ENCODE results near the gene NCMAP. TPM values are rescaled to one million over a fixed set of nuclear protein-coding genes. Genes with fewer than 3 reads are reported as not detected.

The NCMAP gene
- total RNA-seq, 1 donor from 2014 or later, result 0.25 TPM

- intact Hi-C loops (cut with DNase I), result no loop called here
- H3K4me3 ChIP-seq, result no peak overlapping the region
- no peaks in the 10 kb centered on the region for H3K36me3 ChIP-seq
- no peak overlapping the region for H3K27ac ChIP-seq
- TF ChIP-seq POLR2AphosphoS5 (IDR thresholded peaks at IDR 0.05; ENCODE audit: insufficient read depth in 1 of 2, low read depth in 1 of 2), result no peak
- no peak for TF ChIP-seq POLR2A (IDR thresholded peaks at IDR 0.05)
- no peak for TF ChIP-seq CTCF (IDR thresholded peaks at IDR 0.05)
- H3K9me3 ChIP-seq, result no peaks in the 10 kb centered on the region
- DNase-seq (ENCODE audit: extremely low spot score in 2 of 2), result no peak
- no peaks in the 10 kb centered on the region for H3K27me3 ChIP-seq
- H3K4me1 ChIP-seq, result no peaks in the 10 kb centered on the region
Observed at GRCh38 chr1:24562625-24563024, 6.7 kb downstream of the NCMAP start.

GRCh38 chr1:24564695-24565094 lies 8.8 kb downstream of the NCMAP start:
- TF ChIP-seq CTCF (IDR thresholded peaks at IDR 0.05), result no peak
- TF ChIP-seq POLR2A (IDR thresholded peaks at IDR 0.05), result no peak
- no peak for TF ChIP-seq POLR2AphosphoS5 (IDR thresholded peaks at IDR 0.05; ENCODE audit: insufficient read depth in 1 of 2, low read depth in 1 of 2)
- H3K27ac ChIP-seq, result no peak overlapping the region
- no peak overlapping the region for H3K4me3 ChIP-seq
- H3K36me3 ChIP-seq, result no peaks in the 10 kb centered on the region
- no peaks in the 10 kb centered on the region for H3K27me3 ChIP-seq
- no peaks in the 10 kb centered on the region for H3K4me1 ChIP-seq
- H3K9me3 ChIP-seq, result no peaks in the 10 kb centered on the region
- DNase-seq (ENCODE audit: extremely low spot score in 2 of 2), result no peak
- intact Hi-C loops (cut with DNase I), result no loop called here

- no peak for DNase-seq (ENCODE audit: extremely low spot score in 2 of 2)
- Histone ChIP-seq H3K9me3 (no peaks in the 10 kb centered on the region), H3K27ac (no peak overlapping the region), H3K4me1 (no peaks in the 10 kb centered on the region), H3K4me3 (no peak overlapping the region), H3K27me3 (no peaks in the 10 kb centered on the region), H3K36me3 (no peaks in the 10 kb centered on the region)
- intact Hi-C loops (cut with DNase I), result no loop called here
- no peak for TF ChIP-seq POLR2AphosphoS5 (IDR thresholded peaks at IDR 0.05; ENCODE audit: insufficient read depth in 1 of 2, low read depth in 1 of 2)
- TF ChIP-seq POLR2A (IDR thresholded peaks at IDR 0.05), result no peak
- TF ChIP-seq CTCF (IDR thresholded peaks at IDR 0.05), result no peak
Observed at GRCh38 chr1:24566236-24566867, 10.5 kb downstream of the NCMAP start.

GRCh38 chr1:24567792-24568388 lies 12.0 kb downstream of the NCMAP start:
- Histone ChIP-seq H3K4me1 (no peaks in the 10 kb centered on the region), H3K4me3 (no peak overlapping the region), H3K27me3 (no peaks in the 10 kb centered on the region), H3K27ac (no peak overlapping the region), H3K9me3 (no peaks in the 10 kb centered on the region), H3K36me3 (no peaks in the 10 kb centered on the region)
- no peak for DNase-seq (ENCODE audit: extremely low spot score in 2 of 2)
- intact Hi-C loops (cut with DNase I), result no loop called here
- TF ChIP-seq CTCF (IDR thresholded peaks at IDR 0.05), result no peak

GRCh38 chr1:24568475-24568874 lies 12.6 kb downstream of the NCMAP start:
- TF ChIP-seq POLR2A (IDR thresholded peaks at IDR 0.05) (no peak), CTCF (IDR thresholded peaks at IDR 0.05) (no peak), POLR2AphosphoS5 (IDR thresholded peaks at IDR 0.05; ENCODE audit: insufficient read depth in 1 of 2, low read depth in 1 of 2) (no peak)
- Histone ChIP-seq H3K27me3 (no peaks in the 10 kb centered on the region), H3K27ac (no peak overlapping the region), H3K36me3 (no peaks in the 10 kb centered on the region), H3K4me1 (no peaks in the 10 kb centered on the region), H3K4me3 (no peak overlapping the region), H3K9me3 (no peaks in the 10 kb centered on the region)
- intact Hi-C loops (cut with DNase I), result no loop called here
- DNase-seq (ENCODE audit: extremely low spot score in 2 of 2), result no peak

Data from vagina (tissue), 2 donors.